ENCODE results near the gene GPR176.
A peak's percentile ranks its signal among the peaks of the same experiment; 100 is the strongest.

The GPR176 gene

DNA sequence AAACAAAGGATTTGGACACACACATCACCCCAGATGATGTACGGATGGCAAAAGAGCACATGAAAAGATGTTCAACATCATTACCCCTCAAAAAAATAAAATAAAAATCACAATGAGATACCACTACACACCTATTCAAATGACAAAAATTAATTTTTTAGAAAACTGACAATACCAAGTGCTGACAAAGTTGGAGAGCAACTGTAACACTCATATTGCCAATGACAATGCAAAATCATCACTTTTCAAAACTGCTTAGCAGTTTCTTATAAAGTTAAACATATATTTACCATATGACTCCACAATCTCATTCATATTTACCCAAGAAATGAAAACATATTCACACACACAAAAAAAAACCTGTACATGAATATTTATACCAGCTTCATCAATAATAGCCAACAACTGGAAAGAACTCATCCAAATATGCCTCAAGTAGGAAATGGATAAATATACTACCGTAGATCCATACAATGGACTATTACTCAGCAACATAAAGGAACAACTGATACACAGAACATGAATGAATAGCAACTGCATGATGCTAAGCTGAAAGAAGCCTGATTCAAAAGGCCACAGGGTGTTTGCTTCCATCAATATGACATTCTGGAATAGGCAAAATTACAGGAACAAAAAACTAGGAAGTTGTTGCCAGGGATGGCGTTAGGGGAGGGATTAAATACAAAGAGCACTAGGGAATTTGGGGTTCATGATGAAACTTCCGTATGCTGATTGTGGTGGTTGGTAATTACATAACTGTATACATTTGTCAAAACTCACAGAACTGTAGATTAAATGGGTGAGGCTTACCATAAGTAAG, 138.7 kb downstream of the GPR176 start:
- DNase-seq: no peak

DNA sequence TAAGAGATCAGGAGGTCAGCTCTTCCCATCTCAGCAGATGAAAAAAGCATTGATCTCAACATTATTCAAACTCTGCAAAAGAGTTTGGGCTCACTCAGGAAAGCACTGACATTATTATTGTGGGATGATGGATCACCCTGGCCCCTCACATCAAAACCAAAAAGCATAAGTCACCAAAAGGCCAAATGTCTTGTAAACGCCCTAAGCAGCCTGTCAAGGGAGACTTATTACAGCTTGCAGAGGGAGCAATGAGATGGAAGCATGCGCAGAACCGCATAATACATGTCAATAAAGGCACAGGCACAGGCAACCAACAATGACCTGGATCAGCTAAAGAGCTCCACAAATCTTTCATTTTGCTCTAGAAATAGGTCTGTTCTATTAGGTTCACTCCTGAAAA, 142.0 kb downstream of the GPR176 start:
- DNase-seq: no peak

DNA sequence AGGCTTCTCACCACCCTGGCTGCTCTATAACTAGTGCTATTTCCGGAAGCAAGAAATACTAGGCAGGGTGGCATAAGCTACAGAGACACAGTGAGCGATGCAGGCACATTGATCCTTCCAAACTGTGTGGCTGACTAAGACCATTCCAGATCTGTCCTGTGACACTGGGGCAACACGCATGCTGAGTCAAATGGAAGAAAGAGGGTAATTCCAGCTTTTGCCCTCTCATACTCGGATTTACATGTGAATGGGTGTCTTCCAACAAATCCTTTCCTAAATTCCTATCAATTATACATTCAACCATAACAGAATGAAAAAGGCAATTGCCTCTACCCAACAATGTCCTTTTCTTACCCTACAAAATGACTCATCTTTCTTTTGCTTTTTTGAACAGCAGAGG, 142.6 kb downstream of the GPR176 start:
- DNase-seq: no peak

DNA sequence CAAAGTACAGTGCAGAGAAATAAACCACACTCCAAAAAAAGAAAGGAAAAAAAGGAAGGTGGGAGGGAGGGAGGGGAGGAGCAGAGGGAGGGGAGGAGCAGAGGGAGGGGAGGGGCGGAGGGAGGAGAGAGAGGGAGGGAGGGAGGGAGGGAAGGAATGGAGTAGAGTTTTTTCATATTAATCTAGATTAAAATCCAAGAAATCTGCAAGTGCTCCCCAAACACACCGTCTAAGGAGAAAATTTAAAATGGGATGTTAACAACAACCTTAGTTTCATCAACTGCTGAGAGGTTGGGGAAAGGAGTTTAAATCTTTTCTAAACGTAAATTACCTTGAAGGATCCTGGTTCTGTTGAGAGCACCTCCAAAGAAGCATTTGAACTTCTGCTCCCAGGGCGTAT, 144.0 kb downstream of the GPR176 start:
- no peak for DNase-seq

DNA sequence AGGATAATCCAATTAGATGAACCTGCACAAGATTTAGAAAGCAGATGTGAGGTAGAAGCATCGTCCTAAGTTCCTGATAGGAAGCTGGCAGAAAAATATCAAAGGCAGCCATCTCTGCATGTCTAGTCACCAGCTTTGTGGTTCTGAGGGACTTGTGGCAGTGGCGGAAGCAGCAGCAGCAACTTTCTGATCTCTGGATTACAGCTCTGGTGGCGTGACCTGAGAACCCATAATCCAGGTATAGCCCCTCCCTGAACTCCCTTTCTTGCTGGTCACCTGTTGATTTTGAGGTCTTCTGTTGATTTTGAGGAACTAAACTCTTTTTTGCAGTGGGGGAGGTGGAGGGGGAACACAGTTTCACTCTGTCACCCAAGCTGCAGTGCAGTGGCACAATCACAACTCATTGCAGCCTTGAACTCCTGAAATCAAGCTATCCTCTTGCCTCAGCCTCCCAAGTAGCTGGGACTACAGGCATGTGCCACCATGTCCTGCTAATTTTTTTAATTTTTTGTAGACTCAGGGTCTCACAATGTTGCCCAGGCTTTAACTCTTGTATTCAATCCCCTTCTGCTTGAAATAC, 145.3 kb downstream of the GPR176 start:
- DNase-seq: peak in 1 of 2 experiments; percentile 52

DNA sequence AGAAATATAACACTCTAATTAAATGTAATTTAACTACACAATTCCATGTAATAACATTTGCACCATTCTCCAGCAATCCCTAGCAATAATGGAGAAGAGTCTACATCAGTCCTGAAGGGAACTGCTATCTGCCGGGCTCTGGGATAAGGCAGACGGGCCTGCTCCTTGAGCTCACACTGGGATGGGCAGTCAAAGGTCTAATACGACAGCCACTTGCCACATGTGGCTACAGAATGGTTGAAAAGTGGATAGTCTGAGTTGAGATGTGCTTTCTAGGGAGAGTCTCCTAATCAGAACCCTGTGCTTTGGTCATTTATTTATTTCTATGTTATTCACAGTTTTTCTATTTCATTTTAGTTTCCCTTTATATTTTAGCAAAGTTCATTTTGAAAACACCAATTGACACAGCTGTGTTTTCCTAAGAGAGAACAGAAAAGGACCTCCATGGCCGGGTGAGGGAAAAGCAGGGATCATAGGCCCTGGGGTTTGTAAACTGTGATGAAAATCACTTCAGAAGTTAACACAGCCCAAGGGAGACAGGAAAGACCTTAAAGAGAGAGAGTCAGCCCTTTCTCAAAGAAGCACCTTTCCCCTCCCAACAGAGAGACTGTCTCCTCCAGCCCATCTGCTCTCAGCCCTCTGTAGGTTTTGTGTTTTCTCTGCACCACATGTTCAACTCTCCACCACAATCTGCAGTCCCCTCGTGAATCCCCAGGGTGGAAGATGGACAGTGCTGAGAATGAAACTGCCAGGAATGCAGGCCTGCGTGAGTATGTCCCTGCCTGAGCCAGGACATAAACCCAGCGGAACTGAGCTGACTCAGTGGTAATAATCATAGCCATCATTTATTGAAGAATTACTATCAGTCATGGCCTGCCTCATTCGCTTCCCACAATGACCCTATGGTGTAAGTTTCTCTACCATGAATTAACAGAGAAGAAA, 149.0 kb downstream of the GPR176 start:
- no peak for DNase-seq

DNA sequence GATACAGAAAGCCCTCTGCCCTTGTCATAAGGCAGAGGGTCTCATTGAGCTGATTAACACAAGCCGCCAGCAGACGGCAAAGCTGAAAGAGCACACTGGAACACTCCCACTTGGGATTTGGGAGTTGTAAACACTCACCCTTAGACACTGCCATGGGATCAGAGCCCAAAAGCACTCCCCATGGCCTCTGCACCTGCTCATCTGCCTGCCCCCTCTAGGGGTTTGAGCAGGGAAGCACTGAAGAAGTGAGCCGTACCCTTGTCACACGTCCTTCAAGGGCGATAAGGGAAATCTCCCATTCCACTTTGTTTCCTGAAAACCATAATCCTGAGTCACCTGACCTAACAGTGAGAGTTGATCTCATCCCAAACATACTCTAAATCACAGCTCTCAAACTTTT, 152.1 kb downstream of the GPR176 start:
- DNase-seq: no peak

DNA sequence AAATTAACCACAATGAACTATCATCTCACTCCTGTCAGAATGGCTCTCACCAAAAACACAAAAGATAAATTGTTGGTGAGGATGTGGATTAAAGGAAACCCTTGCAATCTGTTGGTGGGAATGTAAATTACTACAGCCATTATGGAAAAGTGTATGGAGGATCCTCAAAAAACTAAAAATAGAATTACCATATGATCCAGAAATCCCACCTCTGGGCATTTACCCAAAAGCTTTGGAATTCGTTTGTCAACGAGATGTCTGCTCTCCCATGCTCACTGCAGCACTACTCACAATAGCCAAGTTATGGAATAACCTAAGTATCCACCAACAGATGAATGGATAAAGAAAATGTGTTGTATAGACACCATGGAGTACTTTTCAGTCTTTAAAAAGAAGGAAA, 159.1 kb downstream of the GPR176 start:
- no peak for DNase-seq

DNA sequence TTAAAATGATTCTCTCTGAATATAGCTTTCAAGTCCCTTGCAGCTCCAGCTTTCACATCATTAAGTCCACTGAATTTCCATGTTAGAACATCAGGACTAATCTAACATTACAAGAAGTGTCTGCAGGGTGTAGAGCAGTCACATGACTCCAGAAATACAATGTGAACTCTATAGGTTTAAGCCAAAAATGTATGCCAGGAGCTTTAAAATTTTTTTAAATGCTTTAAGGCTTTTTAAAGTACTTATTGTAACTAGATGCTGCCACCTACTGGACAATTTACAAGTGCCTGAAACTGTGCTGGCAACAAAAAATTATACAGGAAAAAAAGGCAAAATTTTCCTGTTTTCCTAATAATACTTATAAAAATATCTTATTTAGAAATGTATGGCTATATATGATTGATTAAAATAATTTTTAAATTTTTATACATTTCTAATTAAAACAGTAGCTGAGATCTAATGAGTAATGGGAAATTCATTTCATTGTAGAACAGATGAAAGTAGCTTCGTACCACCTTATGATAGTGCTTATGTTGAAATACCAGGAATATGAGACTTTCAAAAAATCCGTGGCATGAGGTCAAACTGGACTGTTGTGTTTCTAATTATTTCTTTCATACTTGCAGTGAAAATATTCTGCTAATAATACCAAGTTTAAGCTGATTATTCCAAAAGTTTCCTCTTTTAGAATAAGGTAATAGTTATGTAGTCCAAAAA, 163.1 kb downstream of the GPR176 start:
- DNase-seq: no peak

DNA sequence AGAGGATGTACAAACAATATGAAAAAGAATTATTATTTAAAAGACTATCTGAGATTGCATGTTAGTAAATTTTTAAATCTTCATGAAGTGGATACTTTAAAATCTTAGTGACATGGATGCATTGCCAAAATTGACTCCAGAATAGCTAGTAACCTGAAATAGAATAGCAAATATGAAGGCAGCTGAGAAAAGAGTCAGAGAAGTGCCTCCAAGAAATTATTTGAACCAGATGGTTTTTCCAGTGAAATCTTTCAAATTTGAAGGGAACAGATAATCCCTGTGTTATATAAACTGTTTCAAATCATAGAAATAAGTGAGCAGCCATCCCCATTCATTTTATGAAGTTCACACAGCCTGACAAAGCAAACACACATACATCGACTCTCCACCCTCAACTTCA, 167.1 kb downstream of the GPR176 start:
- DNase-seq: no peak

DNA sequence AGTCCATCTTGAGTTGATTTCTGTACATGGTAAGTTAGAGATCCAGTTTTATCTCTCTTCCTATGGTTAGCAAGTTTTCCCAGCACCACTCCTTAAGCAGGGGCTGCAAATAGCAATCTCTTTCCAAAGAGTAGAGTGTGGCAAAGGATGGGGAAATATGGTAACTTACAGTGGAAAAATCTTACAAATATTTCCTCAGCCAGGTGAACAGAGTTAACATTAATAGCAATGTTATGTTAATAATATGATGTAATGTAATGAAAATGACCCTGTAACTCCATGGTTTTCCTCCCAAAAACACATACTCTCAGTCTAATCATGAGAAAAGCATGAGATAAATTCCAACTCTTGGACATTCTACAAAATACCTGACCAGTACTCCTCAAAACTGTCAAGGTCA, 167.8 kb downstream of the GPR176 start:
- DNase-seq: no peak
